PFSK-1 (cell line): ENCODE measurements around the gene PPP2R3C.

Experiments
- FOXP2 ChIP-seq: optimal IDR thresholded peaks from 2 replicates; pipeline ENCODE3; 2011; ENCODE audit warnings: borderline replicate concordance, control low read depth, inconsistent platforms; ENCODE audit not compliant: insufficient read depth; ENCODE audit errors: extremely low read length, extremely low read depth
- POLR2AphosphoS5 ChIP-seq: IDR thresholded peaks from 2 replicates; pipeline ENCODE4 v1.6.1; 2012; ENCODE audit warnings: low read depth, mild to moderate bottlenecking, control low read depth, low read length, moderate library complexity
- TAF1 ChIP-seq: IDR thresholded peaks from 2 replicates; pipeline ENCODE4 v1.6.1; 2012; ENCODE audit warnings: low read length, control low read depth, borderline replicate concordance; ENCODE audit not compliant: insufficient read depth

GRCh38 chr14:35122696-35123387 lies 1.1 kb upstream of the PPP2R3C start:
- TF ChIP-seq FOXP2 (no peak), TAF1 (no peak), POLR2AphosphoS5 (no peak)
